Measurements from ENCODE around the gene SDC3. TPM values are rescaled to one million over a fixed set of nuclear protein-coding genes. Genes with fewer than 3 reads are reported as not detected.

Gene SDC3
- total RNA-seq, 2 donors from 2014 or later, result 15.2 to 24.2 TPM

GRCh38 chr1:30866594-30866993, 42.0 kb downstream of the SDC3 start:
- Histone ChIP-seq H3K4me3 (no peak overlapping the region), H3K4me1 (no peaks in the 10 kb centered on the region), H3K9ac (ENCODE audit: low read depth in 2 of 2, low read length in 2 of 2) (no peak overlapping the region), H3K27me3 (no peaks in the 10 kb centered on the region), H3K9me3 (no peaks in the 10 kb centered on the region), H3K36me3 (no peaks in the 10 kb centered on the region), H3K27ac (no peak overlapping the region)
- intact Hi-C loops (cut with DNase I), result no loop called here
- TF ChIP-seq CTCF (IDR thresholded peaks at IDR 0.05), result no peak
- no peak for DNase-seq

- Histone ChIP-seq H3K4me1 (no peaks in the 10 kb centered on the region), H3K36me3 (no peaks in the 10 kb centered on the region), H3K27me3 (no peaks in the 10 kb centered on the region), H3K9me3 (no peaks in the 10 kb centered on the region), H3K27ac (no peak overlapping the region), H3K9ac (ENCODE audit: low read depth in 2 of 2, low read length in 2 of 2) (no peak overlapping the region), H3K4me3 (no peak overlapping the region)
- no peak for TF ChIP-seq CTCF (IDR thresholded peaks at IDR 0.05)
- DNase-seq, result no peak
- intact Hi-C loops (cut with DNase I), result no loop called here
Measured at GRCh38 chr1:30864681-30865080, 43.9 kb downstream of the SDC3 start.

GRCh38 chr1:30863858-30864604, 44.5 kb downstream of the SDC3 start:
- H3K36me3 ChIP-seq, result no peaks in the 10 kb centered on the region
- H3K27me3 ChIP-seq, result no peaks in the 10 kb centered on the region
- H3K4me3 ChIP-seq, result no peak overlapping the region
- no peaks in the 10 kb centered on the region for H3K9me3 ChIP-seq
- intact Hi-C loops (cut with DNase I), result no loop called here
- no peak overlapping the region for H3K27ac ChIP-seq
- DNase-seq, result no peak
- TF ChIP-seq CTCF (IDR thresholded peaks at IDR 0.05), result no peak
- no peak overlapping the region for H3K9ac ChIP-seq (ENCODE audit: low read depth in 2 of 2, low read length in 2 of 2)
- H3K4me1 ChIP-seq, result no peaks in the 10 kb centered on the region

- intact Hi-C loops (cut with DNase I), result no loop called here
- TF ChIP-seq CTCF (IDR thresholded peaks at IDR 0.05), result no peak
- no peak for DNase-seq
- H3K4me1 ChIP-seq, result no peaks in the 10 kb centered on the region
- no peaks in the 10 kb centered on the region for H3K27me3 ChIP-seq
- no peaks in the 10 kb centered on the region for H3K36me3 ChIP-seq
- H3K9me3 ChIP-seq, result no peaks in the 10 kb centered on the region
- no peak overlapping the region for H3K27ac ChIP-seq
- no peak overlapping the region for H3K4me3 ChIP-seq
- no peak overlapping the region for H3K9ac ChIP-seq (ENCODE audit: low read depth in 2 of 2, low read length in 2 of 2)
Measured at GRCh38 chr1:30860320-30860652, 48.3 kb downstream of the SDC3 start.

- no peak overlapping the region for H3K27ac ChIP-seq
- H3K4me1 ChIP-seq, result no peaks in the 10 kb centered on the region
- intact Hi-C loops (cut with DNase I), result no loop called here
- no peak overlapping the region for H3K9ac ChIP-seq (ENCODE audit: low read depth in 2 of 2, low read length in 2 of 2)
- no peaks in the 10 kb centered on the region for H3K27me3 ChIP-seq
- DNase-seq, result no peak
- H3K4me3 ChIP-seq, result no peak overlapping the region
- no peaks in the 10 kb centered on the region for H3K9me3 ChIP-seq
- TF ChIP-seq CTCF (IDR thresholded peaks at IDR 0.05), result no peak
- no peaks in the 10 kb centered on the region for H3K36me3 ChIP-seq
Measured at GRCh38 chr1:30857964-30858363, 50.6 kb downstream of the SDC3 start.

Measured in colonic mucosa (tissue), 4 donors.